Fibroblast of pulmonary artery (primary cell): Measurements from ENCODE around the gene RPS2.
"Not testable (repeated sequence)": the region's sequence is repeated elsewhere in the genome, so short reads cannot be mapped to it uniquely, and the experiment has no call there.

ENCODE experiments used
- DNase-seq: peaks from one replicate; pipeline ENCODE4 v3.0.0-alpha.2; 2010; ENCODE audit warnings: low read depth
- H3K4me3 ChIP-seq: replicated peaks from 2 replicates; pipeline ENCODE4 v1.5.1; 2011; ENCODE audit warnings: low read depth, mild to moderate bottlenecking, control low read depth, low read length, moderate library complexity
- CTCF ChIP-seq: IDR thresholded peaks from 2 replicates; pipeline ENCODE4 v1.5.1; 2011; ENCODE audit warnings: mild to moderate bottlenecking, control low read depth, low read length, inconsistent platforms; ENCODE audit errors: missing control alignments

The RPS2 gene

GRCh38 chr16:1942810-1943726 lies 21.6 kb downstream of the RPS2 start, which contains the start of gene MSRB1:
Gene MSRB1, minus strand, starts transcription at chr16:1943199. Its CDS starts 43 bp downstream, at chr16:1943156.
- TF ChIP-seq CTCF, result no peak
- DNase-seq, result peak; percentile 98
- peak within 1 kb of the TSS; percentile 89 for H3K4me3 ChIP-seq

GRCh38 chr16:1942047-1942809 lies 22.4 kb downstream of the RPS2 start:
- peak overlapping the region; percentile 89 for H3K4me3 ChIP-seq
- DNase-seq, result peak; percentile 28
- TF ChIP-seq CTCF, result no peak

- TF ChIP-seq CTCF, result no peak
- peak overlapping the region; percentile 89 for H3K4me3 ChIP-seq
- no peak for DNase-seq
Measured at GRCh38 chr16:1941162-1942046, 23.2 kb downstream of the RPS2 start.

- no peak for DNase-seq
- TF ChIP-seq CTCF, result no peak
- H3K4me3 ChIP-seq, result no peak overlapping the region
Measured at GRCh38 chr16:1940273-1941161, 24.1 kb downstream of the RPS2 start.

- not testable (repeated sequence) for H3K4me3 ChIP-seq, DNase-seq
Measured at GRCh38 chr16:1939833-1940232, 24.8 kb downstream of the RPS2 start.

GRCh38 chr16:1938910-1939309 lies 25.7 kb downstream of the RPS2 start:
- H3K4me3 ChIP-seq, result no peak overlapping the region
- no peak for TF ChIP-seq CTCF

More at GRCh38 chr16:1938910-1939309, 25.7 kb downstream of the RPS2 start:
- DNase-seq, result no peak
